Lower leg skin (tissue), 3 donors: ENCODE data around the gene C1orf210.

Experiments used
- CTCF ChIP-seq, 3 donors: fragments of 450-650 bp; IDR thresholded peaks; one replicate each; pipeline ENCODE4 v1.5.1; 2016; ENCODE audit warnings: antibody characterized with exemption in 3 of 3, mild to moderate bottlenecking in 3 of 3, moderate library complexity in 2 of 3
- POLR2A ChIP-seq, 2 donors: fragments of 450-650 bp; IDR thresholded peaks; one replicate each; pipeline ENCODE4 v1.6.1; 2016 to 2017; ENCODE audit warnings: antibody characterized with exemption in 2 of 2, mild to moderate bottlenecking in 1 of 2, moderate library complexity in 1 of 2

GRCh38 chr1:43253876-43254275 is 31.5 kb downstream of the C1orf210 start:
- TF ChIP-seq POLR2A (IDR thresholded peaks at IDR 0.05): no peak
- no peak for TF ChIP-seq CTCF (IDR thresholded peaks at IDR 0.05)
